Measurements from ENCODE around the gene L3MBTL2. TPM values are rescaled to one million over a fixed set of nuclear protein-coding genes. Genes with fewer than 3 reads are reported as not detected.

L3MBTL2 gene
- total RNA-seq, 1 donor = 19.6 TPM

- TF ChIP-seq CTCF (IDR thresholded peaks at IDR 0.05; ENCODE audit: insufficient read depth, low read length) = no peak
- DNase-seq (ENCODE audit: low read depth) = no peak
- H3K4me3 ChIP-seq (ENCODE audit: low read depth, low read length) = no peak overlapping the region
Measured at GRCh38 chr22:41248314-41248713, 43.2 kb downstream of the L3MBTL2 start.

- TF ChIP-seq CTCF (IDR thresholded peaks at IDR 0.05; ENCODE audit: insufficient read depth, low read length) = no peak
- H3K4me3 ChIP-seq (ENCODE audit: low read depth, low read length) = no peak overlapping the region
- no peak for DNase-seq (ENCODE audit: low read depth)
Measured at GRCh38 chr22:41248758-41249157, 43.6 kb downstream of the L3MBTL2 start.

GRCh38 chr22:41249442-41249841, 44.3 kb downstream of the L3MBTL2 start:
- no peak for TF ChIP-seq CTCF (IDR thresholded peaks at IDR 0.05; ENCODE audit: insufficient read depth, low read length)
- H3K4me3 ChIP-seq (ENCODE audit: low read depth, low read length) = no peak overlapping the region
- no peak for DNase-seq (ENCODE audit: low read depth)

GRCh38 chr22:41250127-41250526, 45.0 kb downstream of the L3MBTL2 start:
- no peak for DNase-seq (ENCODE audit: low read depth)
- no peak for TF ChIP-seq CTCF (IDR thresholded peaks at IDR 0.05; ENCODE audit: insufficient read depth, low read length)
- H3K4me3 ChIP-seq (ENCODE audit: low read depth, low read length) = no peak overlapping the region

- no peak for DNase-seq (ENCODE audit: low read depth)
- H3K4me3 ChIP-seq (ENCODE audit: low read depth, low read length) = no peak overlapping the region
- TF ChIP-seq CTCF (IDR thresholded peaks at IDR 0.05; ENCODE audit: insufficient read depth, low read length) = no peak
Measured at GRCh38 chr22:41252365-41252764, 47.3 kb downstream of the L3MBTL2 start.

- no peak overlapping the region for H3K4me3 ChIP-seq (ENCODE audit: low read depth, low read length)
- TF ChIP-seq CTCF (IDR thresholded peaks at IDR 0.05; ENCODE audit: insufficient read depth, low read length) = no peak
- DNase-seq (ENCODE audit: low read depth) = no peak
Measured at GRCh38 chr22:41254230-41254629, 49.1 kb downstream of the L3MBTL2 start.

All from fibroblast of the aortic adventitia (primary cell).